K562 (cell line): ENCODE results near the gene FYB2. TPM values are rescaled to one million over a fixed set of nuclear protein-coding genes. Genes with fewer than 3 reads are reported as not detected.

ENCODE experiments used
- ATAC-seq: fragments of 200-7000 bp; cut with Tn5 transposase; 3 replicates; pipeline ENCODE4 v1.9.1; 2020; ENCODE audit warnings: moderate library complexity
- BruUV-seq: library from RNA; stranded (reverse); fragments of 400-500 nt; replicated peaks from 2 replicates; lab custom pipeline; 2021; lab: Mats Ljungman, UMichigan
- CTCF ChIA-PET: fragments of 300-600 bp; formaldehyde crosslinking; extraction: SDS; loops from one replicate; lab custom pipeline; 2021; ENCODE audit warnings: low intra/inter-chr PET ratio; lab: Yijun Ruan, JAX
- POLR2A ChIA-PET: fragments of 300-600, 350-650 bp; sonication (Branson Sonifier 250); formaldehyde crosslinking; extraction: SDS; loops from one replicate; lab custom pipeline; 2021; ENCODE audit warnings: antibody characterized with exemption, inconsistent platforms; lab: Yijun Ruan, JAX
- DNase-seq, 4 experiments: peaks; one replicate each; pipeline versions ENCODE4 v3.0.0 to v3.0.0-alpha.2; 2011 to 2018; ENCODE audit warnings: low spot score in 3 of 4, mixed read lengths in 3 of 4; ENCODE audit errors: extremely low read depth in 1 of 4
- FAIRE-seq: peaks from 2 replicates; lab custom pipeline; 2011; peaks lifted over from hg19 to GRCh38; lab: Jason Lieb, UNC
- H2AFZ ChIP-seq: 2 replicates; pipeline ENCODE4 v1.6.0; 2011; ENCODE audit warnings: low read depth, low read length, control low read depth, inconsistent platforms
- H3K27ac ChIP-seq: fragments of 200-600 bp; 3 replicates; pipeline ENCODE4 v1.8.0; 2011; ENCODE audit warnings: low read depth, mild to moderate bottlenecking, control low read depth, inconsistent platforms, low read length, moderate library complexity, mixed read lengths; ENCODE audit errors: extremely low read depth
- H3K27me3 ChIP-seq, 2 experiments: fragments of 300-600 bp in 1 of 2; 2 replicates in 1 of 2; 3 replicates in 1 of 2; pipeline versions ENCODE4 v1.6.0 to v1.8.0; 2011; ENCODE audit warnings: inconsistent platforms in 2 of 2, low read length in 2 of 2, mild to moderate bottlenecking in 1 of 2, mixed read lengths in 1 of 2, moderate library complexity in 1 of 2; ENCODE audit not compliant: control insufficient read depth in 2 of 2, insufficient read depth in 2 of 2
- H3K36me3 ChIP-seq: fragments of 300-600 bp; 3 replicates; pipeline ENCODE4 v1.8.0; 2011; ENCODE audit warnings: mild to moderate bottlenecking, low read length, inconsistent platforms; ENCODE audit not compliant: control insufficient read depth, insufficient read depth
- H3K4me1 ChIP-seq, 2 experiments: fragments of 200-600 bp in 1 of 2; replicated peaks in 1 of 2; 2 replicates in 1 of 2; 3 replicates in 1 of 2; pipeline versions ENCODE4 v1.5.1 to v1.8.0; 2011; ENCODE audit warnings: inconsistent platforms in 2 of 2, low read length in 2 of 2, mild to moderate bottlenecking in 1 of 2, mixed read lengths in 1 of 2, moderate library complexity in 1 of 2; ENCODE audit not compliant: control insufficient read depth in 2 of 2, insufficient read depth in 2 of 2
- H3K4me2 ChIP-seq: 2 replicates; pipeline ENCODE4 v1.6.1; 2011; ENCODE audit warnings: low read length, control low read depth, inconsistent platforms, mixed read lengths; ENCODE audit not compliant: insufficient read depth
- H3K4me3 ChIP-seq: fragments of 200-600 bp; sonication (generic), shearing (Covaris generic); 2 replicates; pipeline ENCODE4 v1.5.1; 2016; ENCODE audit warnings: control low read depth, inconsistent platforms
- H3K79me2 ChIP-seq: fragments of 200-600 bp; 3 replicates; pipeline ENCODE4 v1.8.0; 2011; ENCODE audit warnings: low read length, inconsistent platforms; ENCODE audit not compliant: control insufficient read depth, insufficient read depth
- H3K9ac ChIP-seq, 2 experiments: 2 replicates each; pipeline versions ENCODE4 v1.6.0 to v1.6.1; 2011; ENCODE audit warnings: low read depth in 2 of 2, low read length in 2 of 2, control low read depth in 1 of 2, inconsistent platforms in 1 of 2, mild to moderate bottlenecking in 1 of 2, mixed read lengths in 1 of 2; ENCODE audit not compliant: insufficient read depth in 1 of 2
- H3K9me1 ChIP-seq: one replicate; pipeline ENCODE4 v1.6.0; 2011; ENCODE audit warnings: inconsistent platforms, mild to moderate bottlenecking, low read length, moderate library complexity; ENCODE audit not compliant: control insufficient read depth, insufficient read depth
- H3K9me3 ChIP-seq: replicated peaks from 2 replicates; pipeline ENCODE4 v1.5.1; 2011; ENCODE audit warnings: low read depth, low read length, inconsistent platforms; ENCODE audit not compliant: control insufficient read depth, insufficient read depth
- H4K20me1 ChIP-seq: replicated peaks from 2 replicates; pipeline ENCODE4 v1.6.1; 2011; ENCODE audit warnings: low read length, inconsistent platforms, mixed read lengths; ENCODE audit not compliant: control insufficient read depth, insufficient read depth
- BCL6 ChIP-seq: fragments of 250-450 bp; sonication (Bioruptor Pico); IDR thresholded peaks from 2 replicates; pipeline ENCODE4 v1.4.0; 2020
- CEBPZ ChIP-seq: fragments of 150-350 bp; IDR thresholded peaks from 2 replicates; pipeline ENCODE4 v1.6.1; 2014; ENCODE audit warnings: low read depth, mild to moderate bottlenecking, low read length, borderline replicate concordance
- FOS ChIP-seq: IDR thresholded peaks from 3 replicates; pipeline ENCODE4 v1.6.1; 2011; ENCODE audit not compliant: insufficient read length; ENCODE audit errors: extremely low read depth
- WGBS: fragments of 100-300 bp; shearing (Covaris generic); methylation state at CpG from one replicate; pipeline ENCODE4 v1.1.6; 2016; ENCODE audit warnings: low coverage, mixed read lengths; ENCODE audit not compliant: insufficient coverage; ENCODE audit errors: missing lambda C conversion rate; 5-methylcytosine and 5-hydroxymethylcytosine counted together
- in situ Hi-C: fragments of 300-500 bp; cut with MboI; formaldehyde crosslinking; loops from 4 replicates; pipeline ENCODE4 v1.15.0; 2018; ENCODE audit warnings: inconsistent platforms, mixed read lengths
- intact Hi-C: fragments of 100-400 bp; cut with micrococcal nuclease; formaldehyde crosslinking; loops from 2 replicates; pipeline ENCODE4 v1.14.2; 2022
- polyA plus RNA-seq, 8 experiments: library from polyadenylated mRNA; depleted of rRNA in 4 of 8; stranded (reverse) in 5 of 8; unstranded in 3 of 8; fragments of >200 nt; fragmentation: Nextera tagmentation in 2 of 8; fragmentation: Illumina TruSeq in 1 of 8; extraction: Ambion mirVana in 2 of 8; extraction: Trizol in 1 of 8; gene quantifications; 2 replicates each; pipeline versions ENCODE4 v1.2.1 to v1.2.3, GENCODE V29; 2011 to 2014; ENCODE audit warnings: inconsistent platforms in 1 of 8, missing spikeins in 1 of 8
- total RNA-seq, 7 experiments: library from RNA; depleted of rRNA in 6 of 7; stranded (reverse); fragments of >200 nt in 6 of 7; fragmentation: Illumina TruSeq in 2 of 7; extraction: Trizol in 2 of 7; gene quantifications; 2 replicates each; pipeline versions ENCODE4 v1.2.1 to v1.2.3, GENCODE V29; 2011 to 2021; ENCODE audit warnings: low replicate concordance in 1 of 7

The FYB2 gene
- total and polyA plus RNA-seq, 9 of the 15 experiments (the other 6 are each of a cell fraction or from before 2014, with no cell fraction given) = not detected

- ChIA-PET CTCF (no interaction called here), POLR2A (no interaction called here)
- BruUV-seq = no TSS peak
- Histone ChIP-seq H3K9ac (no peak overlapping the region), H3K36me3 (no peaks in the 10 kb centered on the region), H3K9me1 (no peaks in the 10 kb centered on the region), H3K27ac (no peak overlapping the region), H3K9me3 (no peaks in the 10 kb centered on the region), H2AFZ (no peak overlapping the region), H3K4me3 (no peak overlapping the region), H3K79me2 (no peaks in the 10 kb centered on the region), H3K4me2 (no peak overlapping the region), H3K27me3 (no peaks in the 10 kb centered on the region), H3K4me1 (no peaks in the 10 kb centered on the region), H4K20me1 (no peaks in the 10 kb centered on the region)
- TF ChIP-seq CEBPZ (no peak), BCL6 (CRISPR knock-in tag) (no peak), FOS (no peak)
- FAIRE-seq (no peak), ATAC-seq (no peak), DNase-seq (no peak)
- 0% methylated on average over 1 of the region's 1 CpG for WGBS
- in situ Hi-C loops (no loop called here), intact Hi-C loops (no loop called here)
Measured at GRCh38 chr1:56855190-56855589, 36.0 kb upstream of the FYB2 start.
